HepG2 (cell line): ENCODE data around the gene NOL4L. TPM values are rescaled to one million over a fixed set of nuclear protein-coding genes. Genes with fewer than 3 reads are reported as not detected.

Experiments used
- AGO1 ChIP-seq: fragments of 200-400 bp; formaldehyde crosslinking; IDR thresholded peaks from 2 replicates; pipeline ENCODE4 v1.6.1; 2017; ENCODE audit warnings: mild to moderate bottlenecking, low read depth, low read length, moderate library complexity; ENCODE audit not compliant: poor library complexity, severe bottlenecking
- CCDC6 ChIP-seq: sonication (generic); formaldehyde crosslinking; IDR thresholded peaks from 2 replicates; pipeline ENCODE4 v1.8.1; 2022; ENCODE audit warnings: mild to moderate bottlenecking, missing genetic modification reagents, moderate library complexity
- CENPT ChIP-seq: sonication (generic); formaldehyde crosslinking; IDR thresholded peaks from 2 replicates; pipeline ENCODE4 v1.8.0; 2022; ENCODE audit warnings: low read depth, mild to moderate bottlenecking, moderate library complexity, missing genetic modification reagents
- CREB1 ChIP-seq, 2 experiments: fragments of 450-650 bp in 1 of 2; IDR thresholded peaks; 2 replicates each; pipeline ENCODE4 v1.6.1; 2016 to 2017; ENCODE audit warnings: control low read depth in 1 of 2, mild to moderate bottlenecking in 1 of 2, missing compliant biosample characterization in 1 of 2, missing genetic modification characterization in 1 of 2
- ERF ChIP-seq: IDR thresholded peaks from 2 replicates; pipeline ENCODE4 v1.6.1; 2018; ENCODE audit warnings: missing biosample characterization, missing genetic modification reagents
- FOSL2 ChIP-seq: sonication (generic); formaldehyde crosslinking; IDR thresholded peaks from 2 replicates; pipeline ENCODE4 v1.4.0; 2020; ENCODE audit warnings: missing genetic modification reagents
- HMGA1 ChIP-seq: sonication (generic); formaldehyde crosslinking; conservative IDR thresholded peaks from 2 replicates; pipeline ENCODE4 v1.4.0; 2020; ENCODE audit warnings: missing genetic modification reagents
- KMT2B ChIP-seq: IDR thresholded peaks from 2 replicates; pipeline ENCODE4 v1.6.1; 2016; ENCODE audit warnings: missing genetic modification reagents, missing compliant biosample characterization
- NFE2L1 ChIP-seq: sonication (generic); formaldehyde crosslinking; IDR thresholded peaks from 2 replicates; pipeline ENCODE4 v1.4.0; 2020; ENCODE audit warnings: missing genetic modification reagents, mild to moderate bottlenecking, borderline replicate concordance
- RFX1 ChIP-seq: fragments of 450-650 bp; IDR thresholded peaks from 2 replicates; pipeline ENCODE4 v1.6.1; 2017
- SRSF9 ChIP-seq: fragments of 200-400 bp; formaldehyde crosslinking; IDR thresholded peaks from 2 replicates; pipeline ENCODE4 v1.6.1; 2018; ENCODE audit warnings: borderline replicate concordance, mild to moderate bottlenecking, low read depth, low read length; ENCODE audit not compliant: insufficient read depth, poor library complexity, severe bottlenecking
- TAF1 ChIP-seq: sonication (generic); formaldehyde crosslinking; IDR thresholded peaks from 2 replicates; pipeline ENCODE4 v1.4.0; 2020; ENCODE audit warnings: missing genetic modification reagents
- ZC3H4 ChIP-seq: sonication (generic); formaldehyde crosslinking; IDR thresholded peaks from 2 replicates; pipeline ENCODE4 v1.4.0; 2020; ENCODE audit warnings: missing genetic modification reagents, borderline replicate concordance
- ZFP36L1 ChIP-seq: sonication (generic); formaldehyde crosslinking; IDR thresholded peaks from 2 replicates; pipeline ENCODE4 v1.8.0; 2022; ENCODE audit warnings: mild to moderate bottlenecking, missing genetic modification reagents, moderate library complexity
- ZNF12 ChIP-seq: sonication (generic); formaldehyde crosslinking; IDR thresholded peaks from 2 replicates; pipeline ENCODE4 v1.5.0; 2020; ENCODE audit warnings: missing genetic modification reagents
- ZNF30 ChIP-seq: sonication (generic); formaldehyde crosslinking; IDR thresholded peaks from 2 replicates; pipeline ENCODE4 v1.5.0; 2020; ENCODE audit warnings: mild to moderate bottlenecking, missing genetic modification reagents
- ZNF451 ChIP-seq: sonication (generic); formaldehyde crosslinking; IDR thresholded peaks from 2 replicates; pipeline ENCODE4 v1.5.0; 2020; ENCODE audit warnings: mild to moderate bottlenecking, missing genetic modification reagents
- ZNF496 ChIP-seq: sonication (generic); formaldehyde crosslinking; IDR thresholded peaks from 2 replicates; pipeline ENCODE4 v1.8.1; 2023; ENCODE audit warnings: mild to moderate bottlenecking, moderate library complexity, missing genetic modification reagents; ENCODE audit not compliant: insufficient replicate concordance
- ZNF615 ChIP-seq: sonication (generic); formaldehyde crosslinking; IDR thresholded peaks from 2 replicates; pipeline ENCODE4 v1.5.0; 2020; ENCODE audit warnings: mild to moderate bottlenecking, missing genetic modification reagents, borderline replicate concordance
- ZNF644 ChIP-seq: IDR thresholded peaks from 2 replicates; pipeline ENCODE4 v1.6.1; 2016; ENCODE audit warnings: low read depth
- ZNF816 ChIP-seq: sonication (generic); formaldehyde crosslinking; IDR thresholded peaks from 2 replicates; pipeline ENCODE4 v1.8.0; 2022; ENCODE audit warnings: missing genetic modification reagents, mild to moderate bottlenecking, borderline replicate concordance
- polyA plus RNA-seq, 8 experiments: library from polyadenylated mRNA; depleted of rRNA in 3 of 8; stranded (reverse) in 7 of 8; unstranded in 1 of 8; fragments of >200 nt; fragmentation: Illumina TruSeq in 4 of 8; extraction: Trizol in 4 of 8; gene quantifications; 2 replicates each; pipeline versions ENCODE4 v1.2.1 to v1.2.3, GENCODE V29; 2011 to 2016; ENCODE audit warnings: low read depth in 4 of 8, missing spikeins in 1 of 8, mixed read lengths in 1 of 8; ENCODE audit not compliant: insufficient read depth in 1 of 8
- total RNA-seq, 5 experiments: library from RNA; depleted of rRNA; stranded (reverse); fragments of >200 nt; fragmentation: Illumina TruSeq; extraction: Trizol; gene quantifications; 2 replicates each; pipeline ENCODE4 v1.2.3, GENCODE V29; 2016; ENCODE audit warnings: low read depth in 1 of 5
- TF ChIP-seq, protein P1 (sequence below): sonication (generic); formaldehyde crosslinking; IDR thresholded peaks from 2 replicates; pipeline ENCODE4 v1.4.0; 2020; ENCODE audit warnings: missing genetic modification reagents
- TF ChIP-seq, protein P2 (sequence below): sonication (generic); formaldehyde crosslinking; IDR thresholded peaks from 2 replicates; pipeline ENCODE4 v1.4.0; 2020; ENCODE audit warnings: missing genetic modification reagents
- TF ChIP-seq, protein P3 (sequence below): sonication (generic); formaldehyde crosslinking; IDR thresholded peaks from 2 replicates; pipeline ENCODE4 v1.9.0; 2021; ENCODE audit warnings: missing genetic modification reagents, borderline replicate concordance

Gene NOL4L
- total and polyA plus RNA-seq, 2 of the 13 experiments (the other 11 are each of a cell fraction or from before 2014, with no cell fraction given) = 16.6 to 35.4 TPM

DNA sequence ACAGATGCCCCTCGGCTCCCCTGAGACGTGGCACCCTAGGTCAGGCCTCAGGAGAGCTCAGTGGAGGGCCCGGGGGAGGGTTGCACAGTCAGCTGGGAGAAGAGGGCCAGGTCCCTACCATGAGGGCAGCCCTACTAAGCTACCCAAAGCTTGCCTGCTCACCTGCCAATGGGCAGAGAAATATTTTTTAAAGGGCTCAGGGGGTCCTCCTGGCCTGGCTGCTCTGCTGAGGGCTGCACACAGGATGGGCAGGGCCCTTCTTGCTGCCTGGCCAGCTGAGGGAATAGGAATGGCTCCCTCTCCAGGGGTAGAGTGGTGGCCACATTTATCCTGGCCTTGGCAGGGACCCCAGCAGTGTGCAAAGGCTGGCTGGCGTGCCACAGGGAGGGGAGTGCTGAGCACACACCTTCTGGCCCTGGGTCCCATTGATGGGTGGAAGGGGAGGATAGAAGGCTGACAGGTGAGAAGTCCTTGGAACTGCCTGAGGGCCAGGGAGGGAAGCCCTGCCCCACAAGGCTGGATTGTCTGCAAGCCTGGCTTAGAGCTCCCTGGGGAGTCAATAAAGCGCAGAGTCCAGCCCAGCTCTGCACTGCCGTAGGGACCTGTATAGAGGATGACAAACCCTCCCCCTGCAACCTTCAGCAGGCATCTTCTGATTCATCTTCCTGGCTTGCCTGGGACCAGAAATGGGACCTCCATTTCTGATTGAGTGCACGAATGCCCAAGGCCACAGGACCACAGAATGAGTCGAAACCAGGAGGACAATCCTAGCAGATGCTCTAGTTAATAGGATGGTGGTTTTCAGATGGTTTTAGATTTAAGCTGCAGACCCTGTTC is 62.1 kb downstream of the NOL4L start (continued):
- TF ChIP-seq CCDC6 (CRISPR knock-in tag) (no peak), RFX1 (no peak), ZC3H4 (CRISPR knock-in tag) (no peak), ZNF816 (CRISPR knock-in tag) (no peak), CREB1 (IDR thresholded peaks at IDR 0.05) (no peak), CREB1 (CRISPR knock-in tag; IDR thresholded peaks at IDR 0.05) (no peak), ZNF451 (CRISPR knock-in tag) (no peak), ZNF496 (CRISPR knock-in tag) (no peak), KMT2B (CRISPR knock-in tag) (no peak), AGO1 (no peak), ZNF615 (CRISPR knock-in tag) (no peak), SRSF9 (no peak), FOSL2 (CRISPR knock-in tag) (peak; percentile 87), ZNF12 (CRISPR knock-in tag) (no peak), TAF1 (CRISPR knock-in tag) (no peak), NFE2L1 (CRISPR knock-in tag) (peak; percentile 77; the same call in 1 of the 2 replicates), ZFP36L1 (CRISPR knock-in tag) (no peak), HMGA1 (CRISPR knock-in tag) (no peak), CENPT (CRISPR knock-in tag) (no peak), ZNF644 (CRISPR knock-in tag) (peak; percentile 63; the same call in 1 of the 2 replicates), ERF (CRISPR knock-in tag) (peak; percentile 77; the same call in 1 of the 2 replicates), ZNF30 (CRISPR knock-in tag) (no peak)
- TF ChIP-seq, protein P1, sequence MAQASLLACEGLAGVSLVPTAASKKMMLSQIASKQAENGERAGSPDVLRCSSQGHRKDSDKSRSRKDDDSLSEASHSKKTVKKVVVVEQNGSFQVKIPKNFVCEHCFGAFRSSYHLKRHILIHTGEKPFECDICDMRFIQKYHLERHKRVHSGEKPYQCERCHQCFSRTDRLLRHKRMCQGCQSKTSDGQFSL (CRISPR knock-in tag) = no peak
- TF ChIP-seq, protein P2, sequence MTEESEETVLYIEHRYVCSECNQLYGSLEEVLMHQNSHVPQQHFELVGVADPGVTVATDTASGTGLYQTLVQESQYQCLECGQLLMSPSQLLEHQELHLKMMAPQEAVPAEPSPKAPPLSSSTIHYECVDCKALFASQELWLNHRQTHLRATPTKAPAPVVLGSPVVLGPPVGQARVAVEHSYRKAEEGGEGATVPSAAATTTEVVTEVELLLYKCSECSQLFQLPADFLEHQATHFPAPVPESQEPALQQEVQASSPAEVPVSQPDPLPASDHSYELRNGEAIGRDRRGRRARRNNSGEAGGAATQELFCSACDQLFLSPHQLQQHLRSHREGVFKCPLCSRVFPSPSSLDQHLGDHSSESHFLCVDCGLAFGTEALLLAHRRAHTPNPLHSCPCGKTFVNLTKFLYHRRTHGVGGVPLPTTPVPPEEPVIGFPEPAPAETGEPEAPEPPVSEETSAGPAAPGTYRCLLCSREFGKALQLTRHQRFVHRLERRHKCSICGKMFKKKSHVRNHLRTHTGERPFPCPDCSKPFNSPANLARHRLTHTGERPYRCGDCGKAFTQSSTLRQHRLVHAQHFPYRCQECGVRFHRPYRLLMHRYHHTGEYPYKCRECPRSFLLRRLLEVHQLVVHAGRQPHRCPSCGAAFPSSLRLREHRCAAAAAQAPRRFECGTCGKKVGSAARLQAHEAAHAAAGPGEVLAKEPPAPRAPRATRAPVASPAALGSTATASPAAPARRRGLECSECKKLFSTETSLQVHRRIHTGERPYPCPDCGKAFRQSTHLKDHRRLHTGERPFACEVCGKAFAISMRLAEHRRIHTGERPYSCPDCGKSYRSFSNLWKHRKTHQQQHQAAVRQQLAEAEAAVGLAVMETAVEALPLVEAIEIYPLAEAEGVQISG (CRISPR knock-in tag) = peak; percentile 83
- TF ChIP-seq, protein P3, sequence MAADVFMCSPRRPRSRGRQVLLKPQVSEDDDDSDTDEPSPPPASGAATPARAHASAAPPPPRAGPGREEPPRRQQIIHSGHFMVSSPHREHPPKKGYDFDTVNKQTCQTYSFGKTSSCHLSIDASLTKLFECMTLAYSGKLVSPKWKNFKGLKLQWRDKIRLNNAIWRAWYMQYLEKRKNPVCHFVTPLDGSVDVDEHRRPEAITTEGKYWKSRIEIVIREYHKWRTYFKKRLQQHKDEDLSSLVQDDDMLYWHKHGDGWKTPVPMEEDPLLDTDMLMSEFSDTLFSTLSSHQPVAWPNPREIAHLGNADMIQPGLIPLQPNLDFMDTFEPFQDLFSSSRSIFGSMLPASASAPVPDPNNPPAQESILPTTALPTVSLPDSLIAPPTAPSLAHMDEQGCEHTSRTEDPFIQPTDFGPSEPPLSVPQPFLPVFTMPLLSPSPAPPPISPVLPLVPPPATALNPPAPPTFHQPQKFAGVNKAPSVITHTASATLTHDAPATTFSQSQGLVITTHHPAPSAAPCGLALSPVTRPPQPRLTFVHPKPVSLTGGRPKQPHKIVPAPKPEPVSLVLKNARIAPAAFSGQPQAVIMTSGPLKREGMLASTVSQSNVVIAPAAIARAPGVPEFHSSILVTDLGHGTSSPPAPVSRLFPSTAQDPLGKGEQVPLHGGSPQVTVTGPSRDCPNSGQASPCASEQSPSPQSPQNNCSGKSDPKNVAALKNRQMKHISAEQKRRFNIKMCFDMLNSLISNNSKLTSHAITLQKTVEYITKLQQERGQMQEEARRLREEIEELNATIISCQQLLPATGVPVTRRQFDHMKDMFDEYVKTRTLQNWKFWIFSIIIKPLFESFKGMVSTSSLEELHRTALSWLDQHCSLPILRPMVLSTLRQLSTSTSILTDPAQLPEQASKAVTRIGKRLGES (CRISPR knock-in tag) = no peak
